ENCODE data around the gene TRPM6.

TRPM6 gene

DNA sequence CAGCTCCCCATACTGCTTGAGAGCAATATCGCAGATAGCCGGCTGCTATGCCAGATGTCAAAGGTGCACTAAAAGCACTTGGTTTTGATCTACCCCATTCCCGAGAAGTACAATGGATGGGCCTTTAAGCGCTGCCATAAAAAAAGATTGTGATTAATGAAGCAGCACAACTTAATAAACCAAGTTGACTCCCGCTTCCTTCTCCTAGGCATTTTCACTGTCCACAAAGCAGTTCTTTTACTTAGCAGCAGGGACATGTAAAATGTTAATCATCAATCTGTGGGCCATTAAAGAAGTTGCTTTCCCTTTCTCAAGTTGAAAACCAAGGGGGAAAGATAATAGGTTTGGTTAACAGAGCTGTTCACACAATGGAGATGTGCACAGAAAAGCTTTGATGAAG is 176.4 kb downstream of the TRPM6 start:
- DNase-seq (ENCODE audit: low read depth), result no peak

DNA sequence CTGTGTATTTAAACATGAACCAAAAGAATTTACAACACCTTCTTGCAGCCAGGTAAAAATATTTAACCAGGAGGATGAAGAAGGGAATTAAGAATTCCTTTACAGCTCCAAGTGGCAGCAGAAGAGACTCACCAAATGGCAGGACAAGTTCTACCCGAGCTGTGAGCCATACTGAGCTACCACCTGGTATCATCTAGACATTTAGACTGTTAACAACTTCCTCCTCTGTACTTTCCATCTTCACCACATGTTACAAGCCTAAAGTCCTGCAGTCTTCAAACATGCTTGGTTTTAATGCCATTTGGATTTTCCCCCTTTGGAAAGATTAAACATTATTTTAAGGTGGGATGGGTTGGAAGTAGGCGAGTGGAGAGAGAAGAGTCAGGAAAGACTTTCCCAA is 190.2 kb downstream of the TRPM6 start:
- DNase-seq (ENCODE audit: low read depth), result no peak

DNA sequence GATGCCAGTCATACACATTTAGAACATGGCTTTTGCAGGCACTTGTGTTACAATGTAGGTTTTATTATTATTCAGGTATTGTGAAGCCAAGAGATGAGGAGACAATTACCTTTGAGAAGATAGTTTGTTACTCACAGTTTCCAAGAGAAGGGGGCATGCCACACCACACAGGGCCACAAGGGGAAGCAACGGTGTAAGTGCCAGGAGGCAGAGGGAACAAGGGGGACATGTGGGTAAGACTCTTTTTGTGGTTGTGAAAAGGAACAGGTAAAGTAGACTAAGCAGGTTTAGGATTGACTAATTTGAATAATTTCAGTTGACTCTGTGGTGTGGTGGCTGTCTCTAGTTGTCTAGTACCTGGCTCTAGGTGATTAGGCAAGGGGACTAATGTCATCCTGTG is 191.2 kb downstream of the TRPM6 start:
- no peak for DNase-seq (ENCODE audit: low read depth)

DNA sequence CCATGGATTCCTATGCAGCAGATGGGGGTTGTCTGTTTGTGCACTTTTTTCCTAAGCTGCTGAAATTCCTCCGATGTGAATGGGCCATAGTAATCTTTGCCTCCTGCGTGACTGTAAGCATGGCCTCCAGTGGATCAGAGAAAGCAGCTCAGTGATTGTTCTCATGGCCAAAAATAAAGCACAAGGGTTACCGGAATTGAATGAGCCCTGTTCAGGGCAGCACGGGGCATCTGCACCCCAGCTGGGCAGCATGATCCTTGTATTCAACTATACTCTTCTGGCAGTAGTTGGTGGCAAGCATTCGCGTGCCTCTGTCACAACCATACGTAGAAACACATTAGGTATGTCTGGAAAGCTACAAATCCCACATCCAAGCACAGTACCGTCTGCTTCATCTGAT is 196.7 kb downstream of the TRPM6 start:
- no peak for DNase-seq (ENCODE audit: low read depth)

DNA sequence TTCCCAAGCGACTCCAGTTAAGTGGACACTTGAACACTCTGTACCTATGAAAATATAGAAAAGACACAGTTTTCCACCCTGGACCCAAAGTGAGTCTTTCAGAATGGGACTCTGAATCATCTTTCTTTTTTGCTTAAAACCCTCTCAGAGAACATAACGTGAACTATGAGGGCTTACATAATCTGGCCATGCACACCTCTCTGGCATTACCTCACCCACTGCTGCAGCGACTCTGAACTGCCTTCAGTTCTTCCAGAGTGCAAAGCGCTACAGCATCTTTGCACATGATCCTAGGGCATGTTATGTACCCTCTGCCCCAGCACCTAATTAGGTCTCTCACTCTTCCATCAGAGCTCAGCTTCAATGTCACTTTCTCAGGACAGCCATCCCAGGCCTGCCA is 204.4 kb downstream of the TRPM6 start:
- no peak for DNase-seq (ENCODE audit: low read depth)

DNA sequence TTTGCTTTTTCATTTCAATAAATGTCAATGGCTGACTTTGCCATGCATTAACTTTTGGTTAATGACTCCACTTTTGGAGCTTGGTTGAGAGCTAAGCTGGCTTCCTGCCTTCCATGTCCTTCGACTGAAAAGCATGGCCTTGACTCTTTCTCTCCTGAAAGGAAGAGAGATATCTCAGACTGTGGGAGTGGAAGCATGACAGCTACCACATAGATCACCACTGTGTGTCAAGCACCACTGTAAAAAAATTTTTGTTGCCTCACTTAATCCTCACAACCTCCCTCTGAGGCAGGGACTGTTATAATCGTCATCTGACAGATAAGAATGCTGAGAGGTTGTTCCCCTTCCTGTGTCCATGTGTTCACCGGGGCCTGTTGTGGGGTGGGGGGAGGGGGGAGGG is 205.8 kb downstream of the TRPM6 start:
- DNase-seq (ENCODE audit: low read depth), result no peak

DNA sequence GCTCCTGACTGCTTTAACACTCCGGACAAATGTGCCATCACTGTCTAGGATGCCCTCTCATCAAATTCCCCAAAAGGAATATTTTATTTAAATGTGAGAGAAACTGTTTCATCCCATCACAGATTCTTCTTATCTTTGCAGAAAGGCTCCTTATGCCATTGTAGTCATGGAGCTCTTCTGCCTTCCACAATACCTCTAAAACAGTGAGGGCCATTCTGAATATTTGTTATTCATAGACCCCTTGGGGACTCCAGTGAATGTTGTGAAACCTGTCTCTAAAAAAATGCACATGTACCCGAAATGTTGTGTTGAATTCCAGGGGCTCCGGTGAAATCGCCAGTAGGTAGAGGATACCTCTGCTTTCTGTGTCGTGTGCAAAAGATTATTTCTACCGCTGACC is 213.6 kb downstream of the TRPM6 start:
- no peak for DNase-seq (ENCODE audit: low read depth)

All from stimulated activated CD8-positive, alpha-beta memory T cell treated with anti-CD3 and anti-CD28 coated beads, Interleukin-7, amount 100 ng/mL, for 24 hours (primary cell).